ENCODE data around the gene IQGAP2.

IQGAP2 gene

GRCh38 chr5:76728965-76729364 is 325.9 kb downstream of the IQGAP2 start:
- Histone ChIP-seq H3K27me3 (ENCODE audit: control insufficient read depth in 1 of 2, insufficient read depth in 1 of 2, low read length in 2 of 2) (no peaks in the 10 kb centered on the region), H3K4ac (ENCODE audit: low read depth in 1 of 2, low read length in 2 of 2) (no peak overlapping the region), H3K14ac (ENCODE audit: low read length in 2 of 2) (no peak overlapping the region), H3K18ac (ENCODE audit: low read depth in 1 of 2, low read length in 2 of 2) (no peak overlapping the region), H2AK5ac (ENCODE audit: low read length, severe bottlenecking) (no peak overlapping the region), H3K4me1 (ENCODE audit: control insufficient read depth, insufficient read depth, low read depth, low read length) (peaks cover 2% of the 10 kb centered on the region), H2BK5ac (ENCODE audit: low read depth, low read length, poor library complexity, severe bottlenecking) (no peak overlapping the region), H3K4me3 (ENCODE audit: insufficient read depth in 1 of 2, low read depth in 1 of 2, low read length in 2 of 2) (no peak overlapping the region), H2BK15ac (ENCODE audit: low read depth, poor library complexity, severe bottlenecking) (no peak overlapping the region), H3K9ac (ENCODE audit: low read length) (no peak overlapping the region), H4K8ac (ENCODE audit: low read length) (no peak overlapping the region), H3K9me3 (ENCODE audit: control insufficient read depth, low read length) (peaks cover 29% of the 10 kb centered on the region), H2BK12ac (ENCODE audit: low read length in 2 of 2) (no peak overlapping the region), H4K91ac (ENCODE audit: low read length) (no peak overlapping the region), H3K23ac (ENCODE audit: low read length in 2 of 2) (no peak overlapping the region), H3K36me3 (ENCODE audit: control insufficient read depth in 1 of 2, insufficient read depth in 2 of 2, low read depth in 1 of 2, low read length in 2 of 2) (peaks cover 20 to 57% of the 10 kb centered on the region in 2 experiments), H3K27ac (ENCODE audit: low read length, poor library complexity, severe bottlenecking) (no peak overlapping the region), H2BK120ac (ENCODE audit: low read depth, low read length) (no peak overlapping the region), H2AFZ (ENCODE audit: low read depth, low read length) (no peak overlapping the region), H3K4me2 (ENCODE audit: low read length, poor library complexity, severe bottlenecking) (no peak overlapping the region), H3K79me1 (replicated peaks; ENCODE audit: low read length, poor library complexity, severe bottlenecking) (peaks cover 18% of the 10 kb centered on the region)
- WGBS: no CpG with 5 or more reads among the region's 4 CpGs
- DNase-seq: no peak

DNA sequence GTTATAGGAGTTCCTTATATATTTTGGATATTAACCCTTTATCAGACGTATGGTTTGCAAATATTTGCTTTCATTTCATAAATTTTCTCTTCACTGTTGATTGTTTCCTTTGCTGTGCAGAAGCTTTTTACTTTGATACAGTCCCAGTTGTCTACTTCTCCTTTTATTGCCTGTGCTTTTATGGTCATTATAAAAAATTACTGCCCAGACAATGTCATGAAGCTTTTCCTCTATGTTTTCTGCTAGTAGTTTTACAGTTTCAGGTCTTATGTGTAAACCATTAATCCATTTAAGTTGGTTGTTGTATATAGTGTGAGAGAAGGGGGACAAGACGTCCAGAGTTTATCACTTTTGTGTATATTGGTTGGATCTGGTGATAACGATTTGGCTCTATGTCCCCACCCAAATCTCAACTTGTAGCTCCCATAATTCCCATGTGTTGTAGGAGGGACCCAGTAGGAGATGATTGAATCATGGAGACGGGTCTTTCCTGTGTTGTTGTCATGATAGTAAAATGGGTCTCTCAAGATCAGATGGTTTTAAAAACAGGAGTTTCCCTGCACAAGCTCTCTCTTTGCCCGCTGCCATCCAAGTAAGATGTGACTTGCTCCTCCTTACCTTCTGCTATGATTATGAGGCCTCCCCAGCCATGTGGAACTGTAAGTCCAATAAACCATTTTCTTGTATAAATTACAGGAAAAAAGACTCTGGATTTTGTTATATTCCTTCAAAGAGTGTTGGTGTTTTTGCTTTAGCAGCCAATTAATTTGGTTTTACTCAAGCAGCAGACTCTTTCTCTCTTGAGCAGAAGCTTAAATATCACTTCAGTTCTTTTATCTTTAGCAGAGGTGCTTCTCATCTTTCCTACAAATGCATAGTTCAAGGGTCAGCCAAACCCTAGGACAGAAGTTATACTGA is 326.5 kb downstream of the IQGAP2 start:
- H2BK5ac ChIP-seq (ENCODE audit: low read depth, low read length, poor library complexity, severe bottlenecking): no peak overlapping the region
- no peak overlapping the region for H3K27ac ChIP-seq (ENCODE audit: low read length, poor library complexity, severe bottlenecking)
- no peak overlapping the region for H3K14ac ChIP-seq (ENCODE audit: low read length in 2 of 2)
- no peak overlapping the region for H4K91ac ChIP-seq (ENCODE audit: low read length)
- H3K9ac ChIP-seq (ENCODE audit: low read length): no peak overlapping the region
- H3K4me1 ChIP-seq (ENCODE audit: control insufficient read depth, insufficient read depth, low read depth, low read length): no peaks in the 10 kb centered on the region
- peaks cover 29% of the 10 kb centered on the region for H3K9me3 ChIP-seq (ENCODE audit: control insufficient read depth, low read length)
- H3K4me2 ChIP-seq (ENCODE audit: low read length, poor library complexity, severe bottlenecking): no peak overlapping the region
- WGBS: 100% methylated on average over 1 of the region's 5 CpGs
- H2AK5ac ChIP-seq (ENCODE audit: low read length, severe bottlenecking): no peak overlapping the region
- H3K23ac ChIP-seq (ENCODE audit: low read length in 2 of 2): no peak overlapping the region
- H3K79me1 ChIP-seq (replicated peaks; ENCODE audit: low read length, poor library complexity, severe bottlenecking): peaks cover 22% of the 10 kb centered on the region
- H3K27me3 ChIP-seq (ENCODE audit: control insufficient read depth in 1 of 2, insufficient read depth in 1 of 2, low read length in 2 of 2): no peaks in the 10 kb centered on the region
- H2BK12ac ChIP-seq (ENCODE audit: low read length in 2 of 2): no peak overlapping the region
- no peak overlapping the region for H3K4me3 ChIP-seq (ENCODE audit: insufficient read depth in 1 of 2, low read depth in 1 of 2, low read length in 2 of 2)
- H4K8ac ChIP-seq (ENCODE audit: low read length): no peak overlapping the region
- no peak overlapping the region for H2BK120ac ChIP-seq (ENCODE audit: low read depth, low read length)
- peaks cover 23 to 64% of the 10 kb centered on the region in 2 experiments for H3K36me3 ChIP-seq (ENCODE audit: control insufficient read depth in 1 of 2, insufficient read depth in 2 of 2, low read depth in 1 of 2, low read length in 2 of 2)
- no peak overlapping the region for H3K18ac ChIP-seq (ENCODE audit: low read depth in 1 of 2, low read length in 2 of 2)
- DNase-seq: no peak
- H2BK15ac ChIP-seq (ENCODE audit: low read depth, poor library complexity, severe bottlenecking): no peak overlapping the region
- H3K4ac ChIP-seq (ENCODE audit: low read depth in 1 of 2, low read length in 2 of 2): no peak overlapping the region
- no peak overlapping the region for H2AFZ ChIP-seq (ENCODE audit: low read depth, low read length)

DNA sequence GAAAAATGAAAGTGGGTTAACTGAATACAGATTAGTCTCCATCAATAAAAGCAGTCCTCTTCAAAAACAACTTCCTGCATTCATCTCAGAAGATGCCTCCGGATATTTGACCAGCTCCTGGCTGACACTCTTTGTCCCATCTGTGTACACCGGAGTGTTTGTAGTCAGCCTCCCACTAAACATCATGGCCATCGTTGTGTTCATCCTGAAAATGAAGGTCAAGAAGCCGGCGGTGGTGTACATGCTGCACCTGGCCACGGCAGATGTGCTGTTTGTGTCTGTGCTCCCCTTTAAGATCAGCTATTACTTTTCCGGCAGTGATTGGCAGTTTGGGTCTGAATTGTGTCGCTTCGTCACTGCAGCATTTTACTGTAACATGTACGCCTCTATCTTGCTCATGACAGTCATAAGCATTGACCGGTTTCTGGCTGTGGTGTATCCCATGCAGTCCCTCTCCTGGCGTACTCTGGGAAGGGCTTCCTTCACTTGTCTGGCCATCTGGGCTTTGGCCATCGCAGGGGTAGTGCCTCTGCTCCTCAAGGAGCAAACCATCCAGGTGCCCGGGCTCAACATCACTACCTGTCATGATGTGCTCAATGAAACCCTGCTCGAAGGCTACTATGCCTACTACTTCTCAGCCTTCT is 329.4 kb downstream of the IQGAP2 start:
- Histone ChIP-seq H4K8ac (ENCODE audit: low read length) (no peak overlapping the region), H3K36me3 (ENCODE audit: control insufficient read depth in 1 of 2, insufficient read depth in 2 of 2, low read depth in 1 of 2, low read length in 2 of 2) (peaks cover 23 to 53% of the 10 kb centered on the region in 2 experiments), H3K23ac (ENCODE audit: low read length in 2 of 2) (no peak overlapping the region), H2BK12ac (ENCODE audit: low read length in 2 of 2) (no peak overlapping the region), H3K18ac (ENCODE audit: low read depth in 1 of 2, low read length in 2 of 2) (no peak overlapping the region), H3K27ac (ENCODE audit: low read length, poor library complexity, severe bottlenecking) (no peak overlapping the region), H2AK5ac (ENCODE audit: low read length, severe bottlenecking) (no peak overlapping the region), H2BK15ac (ENCODE audit: low read depth, poor library complexity, severe bottlenecking) (no peak overlapping the region), H3K4me2 (ENCODE audit: low read length, poor library complexity, severe bottlenecking) (no peak overlapping the region), H2AFZ (ENCODE audit: low read depth, low read length) (no peak overlapping the region), H2BK5ac (ENCODE audit: low read depth, low read length, poor library complexity, severe bottlenecking) (no peak overlapping the region), H3K4ac (ENCODE audit: low read depth in 1 of 2, low read length in 2 of 2) (no peak overlapping the region), H3K9ac (ENCODE audit: low read length) (no peak overlapping the region), H2BK120ac (ENCODE audit: low read depth, low read length) (no peak overlapping the region), H4K91ac (ENCODE audit: low read length) (no peak overlapping the region), H3K79me1 (replicated peaks; ENCODE audit: low read length, poor library complexity, severe bottlenecking) (peaks cover 25% of the 10 kb centered on the region), H3K9me3 (ENCODE audit: control insufficient read depth, low read length) (peaks cover 23% of the 10 kb centered on the region), H3K4me3 (ENCODE audit: insufficient read depth in 1 of 2, low read depth in 1 of 2, low read length in 2 of 2) (no peak overlapping the region), H3K14ac (ENCODE audit: low read length in 2 of 2) (no peak overlapping the region), H3K4me1 (ENCODE audit: control insufficient read depth, insufficient read depth, low read depth, low read length) (peaks cover 2% of the 10 kb centered on the region), H3K27me3 (ENCODE audit: control insufficient read depth in 1 of 2, insufficient read depth in 1 of 2, low read length in 2 of 2) (no peaks in the 10 kb centered on the region)
- 99% methylated on average over 15 of the region's 15 CpGs for WGBS
- no peak for DNase-seq

DNA sequence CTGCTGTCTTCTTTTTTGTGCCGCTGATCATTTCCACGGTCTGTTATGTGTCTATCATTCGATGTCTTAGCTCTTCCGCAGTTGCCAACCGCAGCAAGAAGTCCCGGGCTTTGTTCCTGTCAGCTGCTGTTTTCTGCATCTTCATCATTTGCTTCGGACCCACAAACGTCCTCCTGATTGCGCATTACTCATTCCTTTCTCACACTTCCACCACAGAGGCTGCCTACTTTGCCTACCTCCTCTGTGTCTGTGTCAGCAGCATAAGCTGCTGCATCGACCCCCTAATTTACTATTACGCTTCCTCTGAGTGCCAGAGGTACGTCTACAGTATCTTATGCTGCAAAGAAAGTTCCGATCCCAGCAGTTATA is 329.9 kb downstream of the IQGAP2 start:
- Histone ChIP-seq H4K91ac (ENCODE audit: low read length) (no peak overlapping the region), H3K79me1 (replicated peaks; ENCODE audit: low read length, poor library complexity, severe bottlenecking) (peaks cover 25% of the 10 kb centered on the region), H2BK15ac (ENCODE audit: low read depth, poor library complexity, severe bottlenecking) (no peak overlapping the region), H2AK5ac (ENCODE audit: low read length, severe bottlenecking) (no peak overlapping the region), H3K27me3 (ENCODE audit: control insufficient read depth in 1 of 2, insufficient read depth in 1 of 2, low read length in 2 of 2) (no peaks in the 10 kb centered on the region), H3K9me3 (ENCODE audit: control insufficient read depth, low read length) (peaks cover 23% of the 10 kb centered on the region), H3K18ac (ENCODE audit: low read depth in 1 of 2, low read length in 2 of 2) (no peak overlapping the region), H3K36me3 (ENCODE audit: control insufficient read depth in 1 of 2, insufficient read depth in 2 of 2, low read depth in 1 of 2, low read length in 2 of 2) (peaks cover 23 to 52% of the 10 kb centered on the region in 2 experiments), H2BK12ac (ENCODE audit: low read length in 2 of 2) (no peak overlapping the region), H3K14ac (ENCODE audit: low read length in 2 of 2) (no peak overlapping the region), H2BK5ac (ENCODE audit: low read depth, low read length, poor library complexity, severe bottlenecking) (no peak overlapping the region), H3K4me2 (ENCODE audit: low read length, poor library complexity, severe bottlenecking) (no peak overlapping the region), H3K27ac (ENCODE audit: low read length, poor library complexity, severe bottlenecking) (no peak overlapping the region), H2AFZ (ENCODE audit: low read depth, low read length) (no peak overlapping the region), H4K8ac (ENCODE audit: low read length) (no peak overlapping the region), H3K9ac (ENCODE audit: low read length) (no peak overlapping the region), H2BK120ac (ENCODE audit: low read depth, low read length) (no peak overlapping the region), H3K4me3 (ENCODE audit: insufficient read depth in 1 of 2, low read depth in 1 of 2, low read length in 2 of 2) (no peak overlapping the region), H3K23ac (ENCODE audit: low read length in 2 of 2) (no peak overlapping the region), H3K4me1 (ENCODE audit: control insufficient read depth, insufficient read depth, low read depth, low read length) (peaks cover 2% of the 10 kb centered on the region), H3K4ac (ENCODE audit: low read depth in 1 of 2, low read length in 2 of 2) (no peak overlapping the region)
- DNase-seq: no peak
- 94% methylated on average over 13 of the region's 13 CpGs for WGBS
